T follicular helper cell (primary cell): ENCODE results near the gene EPAS1.
"Not testable (repeated sequence)": the region's sequence is repeated elsewhere in the genome, so short reads cannot be mapped to it uniquely, and the experiment has no call there.

Experiments
- DNase-seq: peaks from one replicate; pipeline ENCODE4 v3.0.0-alpha.2; 2020; ENCODE audit warnings: low read depth

Gene EPAS1

GRCh38 chr2:46383113-46383395, 85.8 kb downstream of the EPAS1 start:
- no peak for DNase-seq

GRCh38 chr2:46383784-46384456, 86.7 kb downstream of the EPAS1 start:
- DNase-seq, result no peak

DNA sequence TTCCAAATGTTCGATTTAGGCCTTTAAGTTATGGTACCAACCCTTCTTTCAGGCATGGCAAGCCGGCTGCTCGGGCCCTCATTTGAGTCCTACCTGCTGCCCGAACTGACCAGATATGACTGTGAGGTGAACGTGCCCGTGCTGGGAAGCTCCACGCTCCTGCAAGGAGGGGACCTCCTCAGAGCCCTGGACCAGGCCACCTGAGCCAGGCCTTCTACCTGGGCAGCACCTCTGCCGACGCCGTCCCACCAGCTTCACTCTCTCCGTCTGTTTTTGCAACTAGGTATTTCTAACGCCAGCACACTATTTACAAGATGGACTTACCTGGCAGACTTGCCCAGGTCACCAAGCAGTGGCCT, 87.2 kb downstream of the EPAS1 start:
- DNase-seq, result no peak

GRCh38 chr2:46385786-46386577, 88.8 kb downstream of the EPAS1 start:
- DNase-seq, result no peak

DNA sequence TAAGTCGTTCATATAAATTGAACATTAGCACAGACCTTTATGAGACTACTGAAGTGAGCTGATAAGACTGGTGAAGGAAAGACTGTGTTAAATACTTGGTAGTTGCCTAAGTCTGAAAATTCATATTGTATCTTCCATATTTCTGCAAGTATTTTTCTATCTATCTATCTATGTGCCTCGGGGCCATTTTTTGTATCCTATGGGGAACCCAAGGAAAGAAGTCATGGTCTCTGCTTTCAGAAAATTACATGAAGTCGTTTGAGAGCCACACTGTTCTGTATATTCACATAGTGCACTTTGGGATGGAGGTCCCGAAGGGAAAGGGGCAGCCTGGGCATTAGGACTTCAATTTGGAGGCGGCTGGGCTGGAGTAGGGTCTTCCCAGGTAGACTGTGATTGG, 89.6 kb downstream of the EPAS1 start:
- DNase-seq, result no peak

DNA sequence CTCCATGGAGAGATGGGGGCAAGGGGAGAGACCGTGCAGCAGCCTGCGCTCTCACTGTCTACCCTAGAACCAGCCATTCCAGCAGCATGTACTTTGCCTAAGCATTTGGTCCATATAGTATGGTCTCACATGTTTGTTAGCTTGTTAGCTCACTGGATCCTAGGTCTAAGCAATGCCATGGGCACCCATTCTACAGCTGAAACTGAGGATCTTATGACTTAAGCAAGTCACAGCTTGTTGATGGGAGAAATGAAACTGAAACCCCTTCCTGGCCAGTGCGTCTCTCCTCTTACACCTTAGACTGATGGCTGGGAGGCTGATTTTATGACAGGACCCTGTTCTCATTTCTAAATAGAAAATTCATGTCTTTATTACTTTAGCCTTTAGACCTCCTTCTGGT, 90.1 kb downstream of the EPAS1 start:
- no peak for DNase-seq

DNA sequence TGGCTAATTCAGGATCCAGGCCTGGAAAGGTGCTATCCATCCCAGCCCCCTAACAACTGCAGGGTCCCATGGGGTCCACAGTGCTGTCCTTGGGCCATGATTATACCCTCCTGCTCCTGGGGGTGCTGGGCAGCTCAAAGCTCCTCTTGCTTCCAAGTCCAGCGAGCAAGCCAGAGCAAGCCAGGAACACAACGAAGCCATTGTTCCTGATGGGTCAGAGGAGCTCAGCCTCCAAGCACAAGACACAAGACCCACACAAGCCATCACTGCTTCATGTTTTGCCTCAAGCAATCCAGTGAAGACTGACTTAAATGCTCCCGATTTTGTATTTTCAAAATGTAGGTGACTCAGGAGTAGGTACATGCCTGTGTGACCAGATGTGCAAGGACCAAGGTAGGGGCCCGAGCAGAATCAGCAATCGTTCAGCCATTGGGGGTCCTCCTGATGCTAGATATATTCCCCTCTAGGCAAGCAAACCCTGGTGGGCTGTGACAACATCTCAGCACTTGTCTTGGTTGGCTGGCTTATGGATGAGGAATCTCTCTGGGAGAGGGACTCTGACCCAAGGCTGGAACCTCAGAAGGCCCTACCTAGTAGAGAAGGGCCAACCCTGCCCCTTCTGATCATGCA, 90.8 kb downstream of the EPAS1 start:
- DNase-seq, result no peak

- no peak for DNase-seq
Observed at GRCh38 chr2:46388881-46389280, 91.7 kb downstream of the EPAS1 start.

GRCh38 chr2:46389417-46389916, 92.3 kb downstream of the EPAS1 start:
- no peak for DNase-seq

- DNase-seq, result no peak
Observed at GRCh38 chr2:46390036-46390435, 92.8 kb downstream of the EPAS1 start.

GRCh38 chr2:46390901-46391395, 93.7 kb downstream of the EPAS1 start:
- no peak for DNase-seq

DNA sequence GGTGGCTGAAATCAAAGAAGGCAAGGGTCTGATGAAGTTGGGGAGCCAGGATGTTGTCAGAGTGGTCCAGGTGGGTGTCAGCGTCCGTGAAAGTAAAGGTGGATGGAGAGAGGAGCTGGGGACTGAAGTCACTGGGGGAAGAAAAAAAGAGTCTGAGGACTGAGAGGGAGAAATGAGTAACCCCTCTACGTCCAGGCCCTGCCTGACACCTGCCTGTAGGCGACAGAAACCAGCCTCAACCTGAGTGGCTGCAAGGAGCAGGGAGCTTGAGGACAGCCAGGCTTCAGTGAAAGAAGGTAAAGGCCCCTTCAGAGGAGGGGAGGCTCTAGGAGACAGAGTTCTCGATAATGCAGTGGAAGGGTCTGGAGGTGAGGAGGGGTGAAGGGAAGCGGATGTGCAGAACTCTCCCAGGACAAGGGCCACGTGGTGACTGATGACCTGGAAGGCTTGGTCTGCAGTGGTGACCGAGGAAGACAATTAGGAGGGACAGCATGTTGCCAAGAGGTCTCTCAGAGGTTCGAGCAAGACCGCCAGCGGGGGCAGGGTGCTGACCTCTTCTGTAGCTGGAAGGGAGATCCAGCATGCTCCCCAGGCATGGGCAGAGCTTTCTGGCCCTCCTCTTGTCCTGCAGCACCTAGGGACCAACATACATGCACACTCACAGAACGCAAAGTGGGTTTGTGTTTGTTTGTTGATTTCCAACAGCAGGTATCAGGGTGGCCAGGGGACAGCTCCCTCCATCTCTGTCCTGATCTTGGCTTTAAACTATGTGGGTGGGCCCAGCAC, 95.5 kb downstream of the EPAS1 start:
- no peak for DNase-seq

DNA sequence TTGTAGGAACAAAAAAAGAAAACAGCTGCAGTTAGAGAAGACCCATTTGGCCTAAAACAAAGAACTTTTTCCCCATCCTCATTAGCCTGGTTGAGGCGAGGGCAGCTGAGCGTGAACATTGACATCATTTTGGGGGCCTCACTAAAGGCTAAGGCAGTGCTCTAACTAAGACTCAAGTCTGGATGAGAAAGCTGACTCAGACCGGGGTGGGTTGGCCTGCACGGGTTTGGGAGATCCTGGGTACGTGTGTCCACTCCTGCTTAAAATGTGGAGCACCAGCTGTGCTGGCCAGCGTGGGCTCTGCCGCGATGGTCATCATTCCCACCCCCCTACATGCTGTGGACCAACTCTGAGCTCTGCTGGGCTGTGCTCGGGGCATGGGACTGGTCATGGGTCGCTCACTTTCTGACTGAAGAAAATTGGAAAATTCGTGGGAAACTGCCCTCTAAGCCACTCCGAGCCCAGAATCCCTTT, 96.2 kb downstream of the EPAS1 start:
- no peak for DNase-seq

GRCh38 chr2:46393865-46394264, 96.7 kb downstream of the EPAS1 start:
- no peak for DNase-seq

- no peak for DNase-seq
Observed at GRCh38 chr2:46394649-46395510, 97.7 kb downstream of the EPAS1 start.

DNA sequence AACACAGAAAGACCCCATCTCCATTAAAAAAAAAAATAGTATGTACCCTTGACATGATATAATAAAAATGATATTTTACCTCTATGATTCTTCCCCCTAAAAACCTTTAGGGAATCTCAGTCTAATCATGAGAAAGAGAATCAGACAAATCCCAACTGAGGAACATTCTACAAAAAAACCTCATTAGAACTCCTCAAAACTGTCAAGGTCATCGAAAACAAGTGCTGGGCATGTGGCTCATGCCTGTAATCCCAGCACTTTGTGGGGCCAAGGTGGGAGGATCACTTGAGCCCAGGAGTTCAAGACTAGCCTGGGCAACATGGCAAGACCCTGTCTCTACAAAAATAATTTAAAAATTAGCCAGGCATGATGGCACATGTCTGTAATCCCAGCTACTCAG, 98.5 kb downstream of the EPAS1 start:
- DNase-seq, result not testable (repeated sequence)

DNA sequence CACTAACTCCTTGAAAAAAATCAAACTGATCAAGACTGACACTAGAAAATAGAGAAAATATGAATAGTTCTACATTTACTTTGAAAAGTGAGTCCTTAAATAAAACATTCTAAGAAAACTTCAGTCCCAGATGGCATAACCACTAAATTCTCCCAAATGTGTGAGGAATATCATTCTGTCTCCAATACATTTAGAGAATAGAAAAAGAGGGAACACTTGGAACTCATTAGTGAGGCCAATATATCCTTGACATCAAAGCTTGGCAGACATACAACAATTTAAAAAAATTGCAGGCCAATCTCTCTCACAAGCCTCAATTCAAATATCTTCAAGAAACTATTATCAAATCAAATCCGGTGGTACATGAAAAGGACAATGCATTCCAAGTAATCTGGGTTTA, 102.8 kb downstream of the EPAS1 start:
- no peak for DNase-seq

DNA sequence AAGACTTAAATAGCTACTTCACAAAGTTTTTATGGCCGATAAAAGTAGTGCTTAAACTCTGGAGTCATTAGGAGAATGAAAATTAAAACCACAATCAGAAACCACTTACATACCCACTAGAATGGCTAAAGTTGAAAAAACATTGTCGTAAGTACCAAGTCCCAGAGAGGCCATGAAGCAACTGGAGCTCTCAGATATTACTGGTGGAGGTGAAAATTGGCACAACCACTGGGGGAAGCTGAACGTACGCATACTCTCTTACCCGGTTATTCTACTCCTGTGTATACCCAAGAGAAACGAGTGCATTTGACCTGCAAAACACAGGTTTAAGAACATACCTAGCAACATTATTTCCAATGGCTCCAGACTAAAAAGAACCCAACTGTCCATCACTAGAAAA, 105.7 kb downstream of the EPAS1 start:
- DNase-seq, result no peak

DNA sequence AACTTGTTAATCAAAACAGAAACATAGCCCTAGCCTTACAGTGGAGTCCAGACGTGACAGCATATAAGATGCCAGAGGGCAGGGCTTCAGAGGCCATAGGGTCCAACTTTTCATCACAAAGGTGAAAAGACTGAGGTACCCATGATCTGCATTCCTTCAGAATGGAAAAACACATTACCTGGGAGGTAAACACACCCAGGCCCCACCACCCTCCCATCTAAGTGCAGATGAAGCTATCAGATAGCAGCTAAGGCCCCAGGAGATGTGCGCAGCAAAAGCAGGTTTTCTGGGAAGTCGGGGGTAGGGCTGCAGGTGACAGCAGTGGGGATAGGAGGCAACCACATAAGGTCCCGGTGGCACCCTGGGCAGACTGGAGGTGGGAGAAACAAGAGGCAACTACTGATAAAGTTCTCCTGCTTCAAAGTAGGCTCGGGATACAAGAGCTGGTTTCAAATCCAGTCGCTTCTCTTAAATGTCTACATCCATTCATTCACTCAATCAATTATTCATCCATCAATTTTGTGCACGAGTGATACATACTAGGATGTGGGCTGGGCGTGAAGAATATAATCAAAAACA, 107.1 kb downstream of the EPAS1 start:
- DNase-seq, result no peak

- no peak for DNase-seq
Observed at GRCh38 chr2:46407852-46408455, 110.7 kb downstream of the EPAS1 start.
